Activated CD8-positive, alpha-beta T cell treated with anti-CD3 and anti-CD28 coated beads for 36 hours (primary cell): ENCODE data around the gene CREBL2. TPM values are rescaled to one million over a fixed set of nuclear protein-coding genes. Genes with fewer than 3 reads are reported as not detected.
"Not testable (repeated sequence)": the region's sequence is repeated elsewhere in the genome, so short reads cannot be mapped to it uniquely, and the experiment has no call there.

Experiments used
- ATAC-seq: fragments of 200-7000 bp; cut with Tn5 transposase; one replicate; pipeline ENCODE4 v1.10.0; 2021; ENCODE audit warnings: mild to moderate bottlenecking, moderate library complexity
- CTCF ChIA-PET: fragments of 350-600 bp; sonication (Branson Sonifier 250); formaldehyde crosslinking; loops from one replicate; lab custom pipeline; 2021; ENCODE audit warnings: antibody characterized with exemption; lab: Charles Lee
- POLR2A ChIA-PET: fragments of 350-600 bp; sonication (Branson Sonifier 250); formaldehyde crosslinking; loops from one replicate; lab custom pipeline; 2021; ENCODE audit warnings: antibody characterized with exemption; lab: Charles Lee
- DNase-seq: peaks from one replicate; pipeline ENCODE4 v3.0.0-alpha.2; 2020
- H3K27ac Mint-ChIP-seq: one replicate; pipeline ENCODE4 v1.8.0; 2021; ENCODE audit warnings: mild to moderate bottlenecking, mixed read lengths
- H3K27me3 Mint-ChIP-seq: one replicate; pipeline ENCODE4 v1.8.0; 2021; ENCODE audit warnings: mixed read lengths
- H3K36me3 Mint-ChIP-seq: one replicate; pipeline ENCODE4 v1.8.0; 2021; ENCODE audit warnings: low read depth, mixed read lengths
- H3K4me1 Mint-ChIP-seq: one replicate; pipeline ENCODE4 v1.8.0; 2021; ENCODE audit warnings: low read depth, mixed read lengths
- H3K4me3 Mint-ChIP-seq: one replicate; pipeline ENCODE4 v1.8.0; 2021; ENCODE audit warnings: mild to moderate bottlenecking, moderate library complexity, mixed read lengths
- H3K9me3 Mint-ChIP-seq: one replicate; pipeline ENCODE4 v1.8.0; 2021; ENCODE audit warnings: mixed read lengths
- intact Hi-C: fragments of 100-400 bp; cut with micrococcal nuclease; formaldehyde crosslinking; loops from one replicate; pipeline ENCODE4 v1.10.0; 2022
- total RNA-seq, 2 experiments: library from RNA; stranded (reverse); gene quantifications; one replicate each; pipeline ENCODE4 v1.2.3, GENCODE V29; 2021
- TF ChIP-seq, protein P1 (sequence below): fragments of 200-600 bp; IDR thresholded peaks from one replicate; pipeline ENCODE4 v1.8.0; 2022; ENCODE audit warnings: antibody characterized with exemption, mild to moderate bottlenecking

The CREBL2 gene
- total RNA-seq, 2 experiments from 2014 or later, result 12.7 to 14.9 TPM

- Mint-ChIP-seq H3K27me3 (no peaks in the 10 kb centered on the region), H3K4me3 (no peak overlapping the region), H3K27ac (no peak overlapping the region), H3K36me3 (peaks cover 15% of the 10 kb centered on the region), H3K4me1 (peaks cover 75% of the 10 kb centered on the region), H3K9me3 (peaks cover 10% of the 10 kb centered on the region)
- intact Hi-C loops, result no loop called here
- ATAC-seq (no peak), DNase-seq (peak; percentile 27)
- POLR2A ChIA-PET, result interaction anchor here (1.0 kb wide), 1 partner anchor 14 kb away, joined by 3 read pairs; no protein-coding TSS in a partner anchor
- TF ChIP-seq, protein P1, sequence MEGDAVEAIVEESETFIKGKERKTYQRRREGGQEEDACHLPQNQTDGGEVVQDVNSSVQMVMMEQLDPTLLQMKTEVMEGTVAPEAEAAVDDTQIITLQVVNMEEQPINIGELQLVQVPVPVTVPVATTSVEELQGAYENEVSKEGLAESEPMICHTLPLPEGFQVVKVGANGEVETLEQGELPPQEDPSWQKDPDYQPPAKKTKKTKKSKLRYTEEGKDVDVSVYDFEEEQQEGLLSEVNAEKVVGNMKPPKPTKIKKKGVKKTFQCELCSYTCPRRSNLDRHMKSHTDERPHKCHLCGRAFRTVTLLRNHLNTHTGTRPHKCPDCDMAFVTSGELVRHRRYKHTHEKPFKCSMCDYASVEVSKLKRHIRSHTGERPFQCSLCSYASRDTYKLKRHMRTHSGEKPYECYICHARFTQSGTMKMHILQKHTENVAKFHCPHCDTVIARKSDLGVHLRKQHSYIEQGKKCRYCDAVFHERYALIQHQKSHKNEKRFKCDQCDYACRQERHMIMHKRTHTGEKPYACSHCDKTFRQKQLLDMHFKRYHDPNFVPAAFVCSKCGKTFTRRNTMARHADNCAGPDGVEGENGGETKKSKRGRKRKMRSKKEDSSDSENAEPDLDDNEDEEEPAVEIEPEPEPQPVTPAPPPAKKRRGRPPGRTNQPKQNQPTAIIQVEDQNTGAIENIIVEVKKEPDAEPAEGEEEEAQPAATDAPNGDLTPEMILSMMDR, result no peak
- CTCF ChIA-PET, result interaction anchor here (1.3 to 2.6 kb wide), 2 partner anchors 18 to 239 kb away, joined by 3 to 11 read pairs; no protein-coding TSS in a partner anchor
These were observed 16.3 kb downstream of the CREBL2 start for GRCh38 chr12:12628013-12628412.

- Mint-ChIP-seq H3K9me3 (peaks cover 2% of the 10 kb centered on the region), H3K27me3 (no peaks in the 10 kb centered on the region), H3K27ac (peak overlapping the region; percentile 68), H3K36me3 (peaks cover 7% of the 10 kb centered on the region), H3K4me3 (no peak overlapping the region), H3K4me1 (peaks cover 66% of the 10 kb centered on the region)
- ATAC-seq, result peak; percentile 13
- DNase-seq, result no peak
- intact Hi-C loops, result no loop called here
- TF ChIP-seq, protein P1, result no peak
- ChIA-PET POLR2A (no interaction called here), CTCF (interaction anchor here (0.8 to 4.6 kb wide), 11 partner anchors 9 to 253 kb away, joined by 3 to 18 read pairs (median 3); no protein-coding TSS in a partner anchor)
These were observed 19.2 kb downstream of the CREBL2 start for GRCh38 chr12:12630850-12631249.

- POLR2A ChIA-PET, result no interaction called here
- no peaks in the 10 kb centered on the region for H3K27me3 Mint-ChIP-seq
- no peak overlapping the region for H3K4me3 Mint-ChIP-seq
- TF ChIP-seq, protein P1, result no peak
- DNase-seq, result no peak
- peaks cover 26% of the 10 kb centered on the region for H3K4me1 Mint-ChIP-seq
- H3K36me3 Mint-ChIP-seq, result peaks cover 34% of the 10 kb centered on the region
- H3K9me3 Mint-ChIP-seq, result peaks cover 7% of the 10 kb centered on the region
- CTCF ChIA-PET, result interaction anchor here (0.6 to 3.1 kb wide), 4 partner anchors 10 to 256 kb away, joined by 3 to 14 read pairs (median 4); no protein-coding TSS in a partner anchor
- ATAC-seq, result no peak
- intact Hi-C loops, result no loop called here
- H3K27ac Mint-ChIP-seq, result no peak overlapping the region
These were observed 24.0 kb downstream of the CREBL2 start for GRCh38 chr12:12635651-12636050.

DNA sequence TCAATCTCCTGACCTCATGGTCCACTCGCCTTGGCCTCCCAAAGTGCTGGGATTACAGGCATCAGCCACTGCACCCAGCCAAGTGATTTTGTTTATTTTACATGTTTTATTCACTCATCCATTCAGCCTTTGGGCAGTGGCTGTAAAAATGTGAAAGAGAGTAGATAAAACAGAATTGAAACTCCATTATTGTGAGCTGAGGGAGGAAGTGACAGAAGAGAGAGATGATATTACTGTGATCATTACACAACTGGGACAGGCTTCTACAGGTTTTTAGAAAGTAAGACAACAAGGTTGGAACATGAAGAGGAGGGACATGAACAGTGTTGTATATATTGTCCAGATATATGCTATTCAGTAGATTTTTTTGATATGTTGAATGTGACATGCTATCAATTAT lies 25.0 kb downstream of the CREBL2 start:
- Mint-ChIP-seq H3K27ac (no peak overlapping the region), H3K4me1 (peaks cover 16% of the 10 kb centered on the region), H3K4me3 (no peak overlapping the region), H3K27me3 (no peaks in the 10 kb centered on the region), H3K9me3 (peaks cover 7% of the 10 kb centered on the region), H3K36me3 (peaks cover 38% of the 10 kb centered on the region)
- ChIA-PET POLR2A (no interaction called here), CTCF (interaction anchor here (3.1 kb wide), 1 partner anchor 9 kb away, joined by 14 read pairs; no protein-coding TSS in a partner anchor)
- no peak for DNase-seq
- ATAC-seq, result no peak
- intact Hi-C loops, result no loop called here
- TF ChIP-seq, protein P1, result no peak

- H3K4me3 Mint-ChIP-seq, H3K9me3 Mint-ChIP-seq, H3K27me3 Mint-ChIP-seq, CTCF ChIA-PET, DNase-seq, ATAC-seq, H3K27ac Mint-ChIP-seq, POLR2A ChIA-PET, H3K4me1 Mint-ChIP-seq: not testable (repeated sequence)
- peaks cover 48% of the 10 kb centered on the region for H3K36me3 Mint-ChIP-seq
- intact Hi-C loops, result loop anchor here (10.0 kb wide), 1 partner anchor 95 kb away; no protein-coding TSS in a partner anchor
These were observed 28.3 kb downstream of the CREBL2 start for GRCh38 chr12:12639995-12640394.
